Breast epithelium (tissue), 3 donors: ENCODE data around the gene COL11A1.
"Not testable (repeated sequence)": the region's sequence is repeated elsewhere in the genome, so short reads cannot be mapped to it uniquely, and the experiment has no call there.

ENCODE experiments used
- POLR2A ChIP-seq: fragments of 450-650 bp; IDR thresholded peaks from one replicate; pipeline ENCODE4 v1.6.1; 2016; ENCODE audit warnings: antibody characterized with exemption, mild to moderate bottlenecking, moderate library complexity
- POLR2AphosphoS5 ChIP-seq, 3 donors: sonication (generic); formaldehyde crosslinking; IDR thresholded peaks; one replicate each; pipeline ENCODE4 v1.6.1; 2017; ENCODE audit warnings: antibody characterized with exemption in 3 of 3
- TF ChIP-seq, protein P1 (sequence below), 3 donors: fragments of 450-650 bp; IDR thresholded peaks; one replicate each; pipeline ENCODE4 v1.5.1; 2016 to 2017; ENCODE audit warnings: antibody characterized with exemption in 3 of 3, mild to moderate bottlenecking in 3 of 3, moderate library complexity in 3 of 3

DNA sequence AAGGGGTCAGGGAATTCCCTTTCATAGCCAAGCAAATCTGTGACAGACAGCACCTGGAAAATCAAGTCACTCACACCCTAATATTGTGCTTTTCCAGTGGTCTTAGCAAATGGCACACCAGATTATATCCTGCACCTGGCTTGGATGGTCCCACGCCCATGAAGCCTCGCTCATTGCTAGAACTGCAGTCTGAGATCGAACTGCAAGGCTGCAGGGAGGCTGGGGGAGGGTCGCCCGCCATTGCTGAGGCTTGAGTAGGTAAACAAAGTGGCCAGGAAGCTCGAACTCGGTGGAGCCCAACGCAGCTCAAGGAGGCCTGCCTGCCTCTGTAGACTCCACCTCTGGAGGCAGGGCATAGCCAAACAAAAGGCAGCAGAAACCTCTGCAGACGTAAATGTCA is 281.6 kb downstream of the COL11A1 start:
- not testable (repeated sequence) for TF ChIP-seq POLR2AphosphoS5 (IDR thresholded peaks at IDR 0.05); POLR2A
- TF ChIP-seq, protein P1, sequence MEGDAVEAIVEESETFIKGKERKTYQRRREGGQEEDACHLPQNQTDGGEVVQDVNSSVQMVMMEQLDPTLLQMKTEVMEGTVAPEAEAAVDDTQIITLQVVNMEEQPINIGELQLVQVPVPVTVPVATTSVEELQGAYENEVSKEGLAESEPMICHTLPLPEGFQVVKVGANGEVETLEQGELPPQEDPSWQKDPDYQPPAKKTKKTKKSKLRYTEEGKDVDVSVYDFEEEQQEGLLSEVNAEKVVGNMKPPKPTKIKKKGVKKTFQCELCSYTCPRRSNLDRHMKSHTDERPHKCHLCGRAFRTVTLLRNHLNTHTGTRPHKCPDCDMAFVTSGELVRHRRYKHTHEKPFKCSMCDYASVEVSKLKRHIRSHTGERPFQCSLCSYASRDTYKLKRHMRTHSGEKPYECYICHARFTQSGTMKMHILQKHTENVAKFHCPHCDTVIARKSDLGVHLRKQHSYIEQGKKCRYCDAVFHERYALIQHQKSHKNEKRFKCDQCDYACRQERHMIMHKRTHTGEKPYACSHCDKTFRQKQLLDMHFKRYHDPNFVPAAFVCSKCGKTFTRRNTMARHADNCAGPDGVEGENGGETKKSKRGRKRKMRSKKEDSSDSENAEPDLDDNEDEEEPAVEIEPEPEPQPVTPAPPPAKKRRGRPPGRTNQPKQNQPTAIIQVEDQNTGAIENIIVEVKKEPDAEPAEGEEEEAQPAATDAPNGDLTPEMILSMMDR (IDR thresholded peaks at IDR 0.05) = not testable (repeated sequence)
